HG03457 (cell line): ENCODE data around the gene LMNA.

Source experiments
- ATAC-seq: cut with Tn5 transposase; IDR thresholded peaks from one replicate; pipeline ENCODE4 v1.9.1; 2021; ENCODE audit warnings: moderate number of reproducible peaks; ENCODE audit not compliant: unreplicated experiment

The LMNA gene

DNA sequence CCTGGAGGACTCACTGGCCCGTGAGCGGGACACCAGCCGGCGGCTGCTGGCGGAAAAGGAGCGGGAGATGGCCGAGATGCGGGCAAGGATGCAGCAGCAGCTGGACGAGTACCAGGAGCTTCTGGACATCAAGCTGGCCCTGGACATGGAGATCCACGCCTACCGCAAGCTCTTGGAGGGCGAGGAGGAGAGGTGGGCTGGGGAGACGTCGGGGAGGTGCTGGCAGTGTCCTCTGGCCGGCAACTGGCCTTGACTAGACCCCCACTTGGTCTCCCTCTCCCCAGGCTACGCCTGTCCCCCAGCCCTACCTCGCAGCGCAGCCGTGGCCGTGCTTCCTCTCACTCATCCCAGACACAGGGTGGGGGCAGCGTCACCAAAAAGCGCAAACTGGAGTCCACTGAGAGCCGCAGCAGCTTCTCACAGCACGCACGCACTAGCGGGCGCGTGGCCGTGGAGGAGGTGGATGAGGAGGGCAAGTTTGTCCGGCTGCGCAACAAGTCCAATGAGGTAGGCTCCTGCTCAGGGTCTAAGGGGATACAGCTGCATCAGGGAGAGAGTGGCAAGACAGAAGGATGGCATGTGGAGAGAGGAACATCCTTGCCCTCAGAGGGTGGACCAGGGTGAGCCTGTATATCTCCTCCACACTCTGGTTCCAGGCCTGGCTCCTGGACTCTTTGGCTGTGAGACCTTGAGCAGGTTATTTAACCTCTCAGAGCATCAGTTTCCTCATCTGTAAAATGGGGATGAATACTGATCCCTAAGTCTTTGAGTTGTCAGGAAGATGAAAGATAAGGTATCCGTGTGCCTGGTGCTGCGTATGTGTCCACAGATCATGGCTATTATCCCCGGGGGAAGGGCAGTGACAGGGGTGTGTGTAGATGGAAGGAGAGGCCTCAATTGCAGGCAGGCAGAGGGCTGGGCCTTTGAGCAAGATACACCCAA, 21.7 kb downstream of the LMNA start:
- ATAC-seq = no peak

DNA sequence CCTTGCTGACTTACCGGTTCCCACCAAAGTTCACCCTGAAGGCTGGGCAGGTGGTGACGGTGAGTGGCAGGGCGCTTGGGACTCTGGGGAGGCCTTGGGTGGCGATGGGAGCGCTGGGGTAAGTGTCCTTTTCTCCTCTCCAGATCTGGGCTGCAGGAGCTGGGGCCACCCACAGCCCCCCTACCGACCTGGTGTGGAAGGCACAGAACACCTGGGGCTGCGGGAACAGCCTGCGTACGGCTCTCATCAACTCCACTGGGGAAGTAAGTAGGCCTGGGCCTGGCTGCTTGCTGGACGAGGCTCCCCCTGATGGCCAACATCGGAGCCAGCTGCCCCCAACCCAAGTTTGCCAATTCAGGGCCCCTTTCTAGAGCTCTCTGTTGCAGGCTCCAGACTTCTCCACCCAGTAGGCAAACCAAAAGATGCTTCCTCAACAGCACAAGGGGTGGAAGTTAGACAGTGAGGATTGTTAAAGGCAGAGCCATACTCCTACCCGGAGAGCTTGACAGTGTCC, 22.5 kb downstream of the LMNA start:
- no peak for ATAC-seq

DNA sequence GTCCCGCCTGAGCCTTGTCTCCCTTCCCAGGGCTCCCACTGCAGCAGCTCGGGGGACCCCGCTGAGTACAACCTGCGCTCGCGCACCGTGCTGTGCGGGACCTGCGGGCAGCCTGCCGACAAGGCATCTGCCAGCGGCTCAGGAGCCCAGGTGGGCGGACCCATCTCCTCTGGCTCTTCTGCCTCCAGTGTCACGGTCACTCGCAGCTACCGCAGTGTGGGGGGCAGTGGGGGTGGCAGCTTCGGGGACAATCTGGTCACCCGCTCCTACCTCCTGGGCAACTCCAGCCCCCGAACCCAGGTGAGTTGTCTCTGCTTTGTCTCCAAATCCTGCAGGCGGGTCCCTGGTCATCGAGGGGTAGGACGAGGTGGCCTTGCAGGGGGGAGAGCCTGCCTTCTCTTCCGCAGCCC, 24.0 kb downstream of the LMNA start:
- ATAC-seq = no peak

DNA sequence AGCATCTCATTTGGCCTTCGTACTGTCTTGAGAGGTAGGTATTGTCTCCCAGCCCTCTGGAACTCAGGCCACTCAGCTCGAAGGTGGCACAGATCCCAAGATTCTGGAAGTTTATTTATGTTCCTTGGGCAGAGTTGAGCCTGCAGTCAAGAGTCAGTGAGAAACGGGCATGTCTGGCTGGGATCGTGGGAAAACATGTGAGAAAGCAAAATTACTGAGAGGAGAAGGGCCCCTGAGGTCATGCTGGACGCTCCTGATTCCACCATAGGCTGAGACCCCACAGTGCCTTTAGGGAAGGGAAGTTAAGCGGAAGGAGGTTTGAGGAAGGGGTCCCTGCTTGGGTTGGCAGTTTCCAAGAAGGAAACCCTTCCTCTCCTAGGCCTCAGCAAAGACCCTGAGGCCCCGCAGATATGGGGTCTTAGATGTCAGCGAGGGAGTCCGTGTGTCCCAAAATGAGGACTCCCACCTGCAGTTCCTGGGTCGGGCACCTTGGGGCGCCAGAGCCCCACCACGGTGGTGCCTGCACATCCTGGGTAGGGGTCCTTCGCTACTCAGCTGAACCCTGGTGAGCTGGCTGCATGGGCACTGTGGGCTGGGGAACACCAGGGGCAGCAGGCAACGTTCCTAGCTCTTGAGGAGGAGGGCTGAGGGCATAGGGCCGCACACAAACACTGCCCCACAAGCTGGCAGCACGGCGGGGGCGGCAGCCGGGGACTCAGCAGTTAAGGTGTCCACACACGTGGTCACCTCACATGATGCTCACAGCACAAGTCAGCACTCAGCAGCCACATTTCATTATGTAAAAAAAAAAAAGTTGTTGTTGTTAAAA, 26.6 kb downstream of the LMNA start:
- no peak for ATAC-seq

DNA sequence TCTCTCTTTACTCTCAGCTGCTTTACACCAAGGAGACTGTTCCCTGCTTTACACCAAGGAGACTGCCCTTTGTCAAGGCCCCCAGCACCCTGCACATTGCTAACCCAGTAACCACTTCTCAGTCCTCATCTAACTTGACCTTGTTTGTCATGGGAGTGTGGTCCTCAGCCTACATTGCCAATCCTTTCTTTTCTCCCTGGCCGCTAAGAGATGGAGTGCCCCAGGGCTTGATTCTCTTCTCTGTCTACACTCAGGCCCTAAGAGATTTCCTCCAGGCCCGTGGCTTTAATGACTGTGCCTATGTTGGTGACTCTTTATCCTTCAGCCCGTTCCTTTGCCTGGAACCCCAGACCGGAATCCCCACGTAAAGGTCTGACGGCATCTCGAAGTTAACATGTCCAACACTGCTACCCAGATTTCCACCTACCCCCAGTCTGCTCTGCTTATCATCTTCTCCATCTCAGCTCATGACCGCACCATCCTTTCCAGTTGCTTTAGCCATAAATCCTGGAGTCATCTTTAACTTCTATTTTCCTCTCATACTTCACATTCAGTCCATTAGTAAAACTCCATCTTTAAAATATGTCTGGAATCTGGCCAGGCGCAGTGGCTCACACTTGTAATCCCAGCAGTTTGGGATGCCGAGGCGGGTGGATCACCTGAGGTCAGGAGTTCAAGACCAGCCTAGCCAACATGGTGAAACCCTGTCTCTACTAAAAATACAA, 29.4 kb downstream of the LMNA start:
- ATAC-seq = no peak

DNA sequence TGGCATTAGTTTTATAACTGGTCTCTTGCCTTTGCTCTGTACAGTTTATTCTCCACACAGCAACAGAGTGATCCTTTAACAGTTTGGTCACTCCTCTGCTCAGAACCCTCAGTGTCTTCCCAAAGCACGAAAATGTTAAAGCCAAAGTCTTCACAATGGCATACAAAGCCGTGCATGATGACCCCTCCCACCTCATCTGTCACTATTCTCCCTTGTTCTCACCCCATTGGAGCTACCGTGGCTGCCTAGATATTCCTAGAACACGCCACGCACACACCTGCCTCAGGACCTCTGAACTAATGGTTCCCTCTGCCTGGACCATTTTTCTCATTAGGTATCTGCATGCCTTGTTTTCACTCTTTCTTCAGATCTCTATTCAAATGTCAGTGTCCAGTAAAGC, 30.2 kb downstream of the LMNA start:
- no peak for ATAC-seq

DNA sequence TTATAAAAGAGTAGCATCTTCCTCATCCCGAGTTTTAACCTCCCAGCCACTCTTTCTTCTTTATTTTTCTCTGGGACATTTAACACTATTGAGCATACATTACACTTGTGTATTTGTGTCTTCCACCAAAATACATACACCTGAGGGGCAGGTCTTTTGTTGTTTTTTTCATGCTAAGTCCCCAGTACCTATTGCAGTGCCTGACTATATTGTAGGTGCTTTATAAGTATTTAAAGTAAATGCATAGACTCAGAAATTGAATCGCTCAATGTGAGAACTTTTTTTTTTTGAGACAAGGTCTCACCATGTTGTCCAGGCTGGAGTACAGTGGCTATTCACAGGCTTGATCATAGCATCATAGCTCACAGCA, 31.1 kb downstream of the LMNA start:
- ATAC-seq = no peak

DNA sequence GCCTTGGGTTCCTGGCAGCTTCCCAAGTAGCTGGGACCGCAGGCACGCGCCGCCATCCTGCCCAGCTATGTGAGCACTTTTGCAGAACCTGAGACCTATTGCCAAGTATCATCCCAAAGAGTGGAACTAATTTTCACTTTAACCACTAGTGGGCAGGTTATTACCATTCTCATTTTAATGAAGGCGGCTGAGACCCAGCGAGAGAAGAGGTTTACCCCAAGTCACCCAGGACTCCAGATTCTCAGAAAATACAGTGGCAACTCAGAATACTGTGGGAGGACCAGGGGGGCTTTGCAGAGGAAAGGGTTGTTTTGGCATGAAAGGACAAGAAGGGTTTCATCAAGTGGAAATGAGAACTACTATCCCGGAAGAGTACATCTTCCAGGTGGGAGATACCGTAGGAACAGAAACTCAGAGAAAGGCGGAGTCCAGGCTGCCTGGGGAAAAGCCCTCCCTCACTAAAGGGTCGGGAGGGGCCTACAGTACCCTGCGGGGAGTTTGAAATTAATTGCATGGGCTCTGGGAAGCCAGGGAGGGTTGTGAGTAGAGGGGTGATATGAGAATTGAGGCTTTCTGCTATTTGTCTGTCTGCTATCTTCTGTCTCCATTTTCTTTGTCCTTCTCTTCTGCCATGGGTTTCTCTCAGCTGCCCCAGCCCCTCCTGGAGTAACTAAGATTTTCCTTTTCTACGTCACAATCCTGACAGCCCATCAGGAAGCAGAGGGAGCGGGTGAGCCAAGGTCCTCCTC, 31.7 kb downstream of the LMNA start:
- no peak for ATAC-seq

DNA sequence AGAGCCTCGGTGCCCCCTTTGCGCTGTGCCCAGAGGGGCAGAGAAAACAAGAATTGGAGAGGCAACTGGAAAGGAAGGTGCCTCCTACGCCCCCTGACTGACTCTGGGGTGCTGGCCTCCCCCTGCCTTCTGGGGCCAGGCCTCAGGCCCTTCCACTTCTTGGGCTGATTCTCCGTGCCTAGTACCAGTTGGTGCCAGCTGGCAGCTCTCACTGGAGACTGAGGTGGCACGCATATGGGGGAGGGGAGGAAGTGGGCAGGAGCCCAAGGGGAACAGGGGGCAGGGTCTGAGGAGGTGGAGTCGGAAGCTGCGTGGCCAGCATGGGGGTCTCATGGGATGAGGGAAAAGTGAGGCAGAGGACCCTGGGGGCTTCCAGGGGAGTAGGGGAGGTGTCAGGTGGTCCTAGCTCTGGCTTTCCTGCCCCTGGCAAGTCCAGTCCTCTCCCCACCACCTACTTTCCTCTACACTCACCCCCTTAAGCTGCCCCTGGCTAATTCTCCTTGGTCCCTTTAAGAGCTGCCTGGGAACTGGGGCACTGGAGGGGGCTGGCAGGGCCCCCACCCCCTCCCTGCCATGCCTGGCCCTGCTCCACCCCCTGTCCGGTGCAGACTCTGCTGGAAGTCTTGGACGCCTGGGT, 32.4 kb downstream of the LMNA start:
- no peak for ATAC-seq

DNA sequence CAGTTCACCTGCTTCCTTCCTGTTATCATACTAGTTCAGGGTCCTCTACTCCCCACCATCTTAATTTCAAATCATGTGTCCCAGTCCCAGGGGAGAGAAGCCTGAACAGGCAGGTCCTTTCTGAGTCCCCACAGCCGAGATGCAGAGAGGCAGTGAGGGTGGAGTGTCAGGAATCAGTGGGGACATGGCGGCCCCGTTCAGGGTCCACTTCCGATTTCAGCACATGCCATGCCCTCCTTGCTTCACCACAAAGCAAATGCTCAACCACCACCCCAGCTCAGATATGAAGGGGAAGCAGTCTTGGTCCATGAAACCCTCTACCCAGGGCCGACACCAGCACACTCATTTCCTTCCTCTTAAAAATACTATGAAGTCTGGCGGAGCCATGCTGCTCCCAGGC, 33.7 kb downstream of the LMNA start:
- no peak for ATAC-seq

DNA sequence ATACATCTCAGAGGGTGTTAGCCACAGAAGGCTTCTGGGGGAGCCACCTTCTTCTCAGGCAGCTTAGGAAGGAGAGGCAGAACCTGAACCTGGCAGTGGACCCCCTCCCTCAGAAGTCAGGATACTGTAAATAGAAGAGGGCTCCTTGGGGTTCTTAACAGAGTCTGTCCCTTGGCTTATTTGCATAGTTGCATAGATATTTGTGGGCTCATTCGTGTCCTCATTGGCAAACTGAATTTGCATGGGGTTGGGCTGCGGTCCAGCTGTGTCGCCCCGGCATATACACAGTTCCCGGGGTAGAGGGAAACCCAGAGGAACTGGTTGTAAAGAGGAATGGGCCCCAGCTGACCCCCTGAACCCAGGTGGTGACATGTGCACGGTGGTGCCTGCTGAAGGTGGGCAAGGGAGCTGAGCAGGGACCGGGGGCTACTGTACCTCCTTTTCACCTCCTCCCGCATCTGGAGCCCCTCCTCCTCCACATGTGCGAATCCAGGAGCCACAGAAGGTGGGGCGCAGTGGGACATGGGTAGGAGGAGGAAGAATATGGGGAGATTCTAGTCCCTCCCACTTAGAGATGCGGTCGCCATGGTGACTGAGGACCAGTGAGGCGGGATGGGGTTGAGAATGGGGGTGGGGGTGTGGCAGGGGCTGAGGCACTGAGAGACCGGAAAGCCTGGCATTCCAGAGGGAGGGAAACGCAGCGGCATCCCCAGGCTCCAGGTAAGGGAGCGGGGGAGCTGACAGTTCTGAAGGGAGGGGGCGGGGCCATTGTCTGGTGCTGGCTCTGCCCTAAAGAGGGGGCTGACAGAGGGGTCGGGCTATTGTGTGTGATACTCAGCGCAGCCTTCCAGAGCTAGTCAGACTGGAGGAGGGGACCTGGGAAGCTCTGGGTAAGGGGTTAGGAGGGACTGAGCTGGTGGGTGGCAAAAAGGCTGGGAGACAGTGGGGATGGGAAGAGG, 35.1 kb downstream of the LMNA start:
- no peak for ATAC-seq

DNA sequence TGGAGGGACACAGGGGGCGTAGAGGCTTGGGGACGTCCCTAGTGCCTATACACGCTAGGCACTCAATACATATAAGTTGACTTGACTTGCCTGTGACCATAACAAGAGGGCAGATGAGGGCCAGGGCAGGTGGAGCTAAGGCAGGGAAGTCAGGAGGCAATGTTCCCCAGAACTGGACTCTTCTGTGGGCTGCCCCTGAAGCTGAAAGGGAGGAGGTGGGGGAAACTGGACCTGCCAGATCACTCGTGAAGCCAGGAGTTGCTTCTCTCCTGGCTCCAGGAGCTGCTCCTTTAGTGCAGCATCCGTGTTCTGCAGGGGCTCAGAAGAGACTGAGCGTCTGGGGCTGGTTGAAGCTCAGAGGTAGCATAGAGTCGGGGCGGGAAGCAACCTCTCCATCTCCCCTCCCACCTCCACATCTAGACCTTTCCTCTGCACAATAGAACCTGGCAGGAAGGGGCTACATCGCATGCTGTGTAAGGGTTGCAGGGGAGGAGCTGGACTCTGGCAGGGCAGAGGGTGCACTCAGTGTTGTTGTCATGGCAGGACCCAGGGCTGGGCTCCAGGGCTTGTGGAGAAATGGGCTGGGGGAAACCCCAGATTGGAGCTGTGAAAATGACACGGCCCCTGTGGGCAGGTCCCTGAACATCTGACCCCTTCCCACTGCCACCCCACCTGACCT, 36.0 kb downstream of the LMNA start:
- no peak for ATAC-seq

DNA sequence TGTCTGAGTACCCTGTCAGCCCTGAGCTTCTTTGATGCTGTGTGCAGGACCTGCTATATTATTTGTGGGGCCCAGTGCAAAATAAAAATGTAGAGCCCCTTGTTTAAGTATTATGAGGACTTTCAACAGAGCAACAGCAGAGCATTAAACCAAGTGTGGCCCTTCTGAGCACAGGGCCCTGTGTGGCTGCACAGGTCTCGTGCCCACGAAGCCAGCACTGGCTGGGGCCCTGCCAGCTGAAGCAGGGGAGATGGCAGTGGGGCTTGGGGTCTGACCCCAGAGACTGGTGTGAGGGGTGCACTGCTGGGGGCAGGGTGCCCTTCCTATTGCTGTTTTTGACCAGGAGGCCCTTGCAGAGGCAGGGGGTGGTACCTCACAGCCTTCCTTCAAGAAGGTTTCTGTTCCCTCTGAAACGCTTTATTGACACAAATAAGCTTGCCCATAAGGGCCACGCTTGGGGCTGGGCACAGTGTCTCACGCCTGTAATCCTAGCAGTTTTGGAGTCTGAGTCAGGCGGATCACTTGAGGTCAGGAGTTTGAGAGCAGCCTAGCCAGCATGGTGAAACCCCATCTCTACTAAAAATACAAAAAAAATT, 36.7 kb downstream of the LMNA start:
- ATAC-seq = no peak

DNA sequence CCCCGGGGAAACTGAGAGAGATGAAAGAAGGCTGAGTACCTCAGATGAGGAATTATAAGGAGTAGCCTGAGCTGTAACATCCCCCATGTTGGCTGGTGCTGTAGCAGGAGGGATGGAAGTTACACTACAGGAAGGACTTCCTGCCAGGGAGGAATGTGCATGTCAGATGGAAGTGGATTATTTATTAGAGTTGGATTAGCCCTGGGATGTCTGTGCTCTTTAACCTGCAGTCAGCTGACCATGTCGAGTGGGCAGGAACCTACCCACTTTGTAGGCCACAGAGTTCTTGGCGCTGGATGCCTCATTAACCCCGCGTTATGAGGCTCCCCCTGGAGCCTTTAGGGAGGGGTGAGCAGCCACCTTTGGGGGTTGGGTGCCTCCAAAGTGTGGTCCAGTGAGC, 38.1 kb downstream of the LMNA start:
- ATAC-seq = no peak

DNA sequence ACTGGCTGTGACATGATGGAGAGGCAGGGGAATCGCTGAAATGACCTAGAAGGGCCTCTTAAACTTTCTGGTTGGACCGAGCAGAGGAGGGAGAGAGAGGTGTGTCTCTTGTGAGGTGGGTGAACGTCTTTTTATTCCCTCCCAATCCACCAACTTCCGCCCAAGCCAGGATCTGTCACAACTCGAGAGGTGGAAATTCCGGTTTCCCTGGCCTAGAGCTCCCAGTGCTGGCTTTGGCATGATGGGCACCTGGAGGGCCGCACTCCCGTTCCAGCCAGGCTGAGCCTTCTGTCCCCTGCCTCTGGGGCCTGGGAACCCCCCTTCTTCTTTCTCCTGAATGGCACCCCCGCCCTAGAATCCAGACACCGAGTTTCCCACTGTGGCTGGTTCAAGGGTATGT, 38.9 kb downstream of the LMNA start, which contains the start of gene SEMA4A:
TSS of gene SEMA4A (plus strand) at position 224 of the 400 bp plus-strand sequence. CDS start 994 bp downstream, outside the sequence.
- ATAC-seq = no peak

DNA sequence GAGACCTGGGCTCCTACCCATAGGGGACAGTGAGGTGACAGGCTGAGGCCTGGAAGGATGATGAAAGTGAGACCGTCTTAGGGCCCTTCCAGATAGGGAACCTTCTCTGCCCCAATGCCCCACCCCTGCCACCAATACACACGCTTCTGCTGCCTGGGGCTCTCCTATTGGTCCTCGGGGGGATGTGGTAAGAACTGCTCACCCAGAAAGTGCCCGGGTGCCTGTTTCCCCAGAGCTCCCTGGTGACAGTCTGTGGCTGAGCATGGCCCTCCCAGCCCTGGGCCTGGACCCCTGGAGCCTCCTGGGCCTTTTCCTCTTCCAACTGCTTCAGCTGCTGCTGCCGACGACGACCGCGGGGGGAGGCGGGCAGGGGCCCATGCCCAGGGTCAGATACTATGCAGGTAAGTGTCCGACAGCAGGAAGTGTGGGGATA, 39.8 kb downstream of the LMNA start:
- peak; percentile 48 for ATAC-seq

DNA sequence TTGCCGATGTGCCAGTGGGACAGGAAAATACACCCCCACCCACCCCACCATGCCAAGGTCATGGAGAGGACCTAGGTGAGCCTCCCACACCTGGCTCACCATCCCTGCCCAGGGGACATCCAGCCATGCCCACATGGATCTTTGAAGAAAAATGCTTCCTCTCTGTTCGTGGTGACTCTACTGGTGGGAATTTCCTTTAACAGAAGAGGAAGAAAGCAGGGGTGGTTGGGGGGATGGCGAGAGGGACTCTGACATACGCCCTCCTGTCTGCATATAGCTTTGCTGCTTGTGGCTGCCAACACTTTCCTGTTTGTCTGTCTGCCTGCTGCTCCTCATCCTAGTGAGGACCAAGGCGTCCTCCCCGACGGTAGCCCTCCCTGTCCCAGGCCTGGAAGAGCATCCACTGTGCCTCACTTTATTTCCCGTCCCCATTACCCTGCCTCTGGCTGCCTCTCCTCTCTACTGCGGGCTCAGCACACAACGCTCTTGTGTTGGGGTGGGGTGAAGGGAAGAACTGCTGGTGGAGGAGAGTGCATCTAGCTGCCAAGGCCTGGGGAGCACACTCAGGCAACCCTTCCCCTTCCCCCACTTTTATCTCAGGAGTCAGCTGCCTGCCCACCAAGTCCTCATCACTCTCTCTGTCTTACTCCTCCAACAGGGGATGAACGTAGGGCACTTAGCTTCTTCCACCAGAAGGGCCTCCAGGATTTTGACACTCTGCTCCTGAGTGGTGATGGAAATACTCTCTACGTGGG, 41.4 kb downstream of the LMNA start:
- no peak for ATAC-seq
